ENCODE results near the gene TMEM178B.

TMEM178B gene

DNA sequence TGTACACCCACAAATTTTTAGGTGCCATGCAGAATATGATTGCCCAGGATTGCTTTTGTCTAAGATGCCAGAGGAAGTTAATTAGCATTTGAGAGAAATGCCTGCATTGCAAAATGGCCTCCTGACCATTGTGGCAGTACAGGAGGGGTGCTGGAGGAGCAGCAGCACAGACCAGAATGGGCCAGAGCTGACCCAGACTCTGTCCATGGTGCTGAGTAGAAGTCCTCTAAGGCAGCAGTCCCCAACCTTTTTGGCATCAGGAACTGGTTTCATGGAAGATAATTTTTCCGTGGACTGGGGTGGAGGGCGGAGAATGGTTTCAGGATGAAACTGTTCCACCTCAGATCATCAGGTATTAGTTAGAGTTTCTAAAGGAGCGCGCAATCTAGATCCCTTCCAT is 259.6 kb downstream of the TMEM178B start:
- Histone ChIP-seq H3K36me3 (ENCODE audit: insufficient read depth, low read length) (no peaks in the 10 kb centered on the region), H3K4me2 (ENCODE audit: low read length) (no peak overlapping the region), H3K27me3 (ENCODE audit: control insufficient read depth, insufficient read depth, low read length) (no peaks in the 10 kb centered on the region), H3K4me1 (ENCODE audit: control insufficient read depth, insufficient read depth, low read length) (no peaks in the 10 kb centered on the region), H3K9me3 (replicated peaks; ENCODE audit: low read length) (no peaks in the 10 kb centered on the region), H3K9ac (ENCODE audit: low read depth, low read length) (no peak overlapping the region), H3K4me3 (ENCODE audit: low read length) (no peak overlapping the region)

DNA sequence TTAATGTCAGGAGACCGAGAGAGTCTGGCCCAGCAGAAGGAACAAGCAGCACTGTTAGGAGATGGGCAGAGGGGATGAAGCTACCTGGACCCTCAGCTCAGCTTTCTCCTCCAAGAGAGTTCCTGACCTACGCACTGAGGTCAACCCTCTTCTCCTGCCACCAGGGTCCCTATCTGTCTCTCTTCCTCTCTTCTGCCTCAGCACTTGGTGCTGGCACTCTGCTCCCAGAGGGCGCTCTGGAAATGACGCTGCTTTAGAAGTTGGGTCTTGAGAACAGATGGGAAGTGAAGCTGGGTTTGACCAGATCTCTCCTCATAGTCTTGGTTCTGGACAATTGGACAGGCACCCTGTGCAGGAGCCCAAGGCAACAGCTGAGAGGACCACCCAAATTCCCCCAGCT is 261.3 kb downstream of the TMEM178B start:
- Histone ChIP-seq H3K9ac (ENCODE audit: low read depth, low read length) (no peak overlapping the region), H3K27me3 (ENCODE audit: control insufficient read depth, insufficient read depth, low read length) (no peaks in the 10 kb centered on the region)

DNA sequence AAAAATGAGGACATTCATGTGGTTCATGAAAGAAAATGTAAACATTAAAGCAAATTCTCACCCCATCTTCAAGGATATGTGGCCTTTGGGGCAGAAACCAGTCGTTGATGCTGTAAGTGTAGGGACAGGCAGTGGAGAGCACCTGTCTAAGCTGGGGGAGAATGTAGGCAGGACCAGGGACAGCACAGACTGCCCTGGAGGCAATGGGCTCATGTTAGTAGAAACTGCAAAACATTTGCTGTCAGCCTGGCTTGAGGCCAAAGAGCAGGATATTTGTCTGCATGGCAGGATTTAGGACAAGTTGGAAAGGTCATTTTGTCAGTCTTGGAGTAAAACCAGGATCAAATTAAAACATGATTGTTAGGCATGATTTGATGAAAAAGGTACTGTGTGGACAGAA is 265.7 kb downstream of the TMEM178B start:
- H3K4me3 ChIP-seq (ENCODE audit: low read length): no peak overlapping the region
- H3K4me2 ChIP-seq (ENCODE audit: low read length): no peak overlapping the region
- no peak overlapping the region for H3K9ac ChIP-seq (ENCODE audit: low read depth, low read length)
- H3K9me3 ChIP-seq (replicated peaks; ENCODE audit: low read length): no peaks in the 10 kb centered on the region
- no peaks in the 10 kb centered on the region for H3K27me3 ChIP-seq (ENCODE audit: control insufficient read depth, insufficient read depth, low read length)
- no peaks in the 10 kb centered on the region for H3K4me1 ChIP-seq (ENCODE audit: control insufficient read depth, insufficient read depth, low read length)
- H3K36me3 ChIP-seq (ENCODE audit: insufficient read depth, low read length): no peaks in the 10 kb centered on the region

More for the DNA sequence above, 261.3 kb downstream of the TMEM178B start:
- Histone ChIP-seq H3K9me3 (replicated peaks; ENCODE audit: low read length) (no peaks in the 10 kb centered on the region), H3K4me2 (ENCODE audit: low read length) (no peak overlapping the region), H3K4me1 (ENCODE audit: control insufficient read depth, insufficient read depth, low read length) (no peaks in the 10 kb centered on the region), H3K4me3 (ENCODE audit: low read length) (no peak overlapping the region), H3K36me3 (ENCODE audit: insufficient read depth, low read length) (no peaks in the 10 kb centered on the region)

DNA sequence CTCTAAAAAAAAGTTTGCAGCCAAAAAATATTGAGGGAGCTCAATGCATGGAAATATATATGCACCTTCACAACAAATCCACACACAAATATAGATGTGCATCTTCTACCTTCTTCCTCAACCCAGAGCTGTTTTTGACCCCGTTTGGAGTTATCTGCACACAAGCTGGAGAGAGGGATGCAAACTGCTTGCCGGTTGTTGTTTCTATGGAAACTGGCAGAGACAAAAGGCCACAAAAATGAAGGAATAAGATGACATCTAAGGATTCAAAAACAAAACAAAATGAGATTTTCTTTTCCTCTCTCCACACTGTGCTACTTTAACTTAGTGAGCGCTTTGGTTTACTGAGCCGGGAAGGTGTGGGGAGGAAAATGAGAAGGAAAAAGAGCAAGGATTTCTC is 267.1 kb downstream of the TMEM178B start:
- Histone ChIP-seq H3K9me3 (replicated peaks; ENCODE audit: low read length) (no peaks in the 10 kb centered on the region), H3K9ac (ENCODE audit: low read depth, low read length) (no peak overlapping the region), H3K27me3 (ENCODE audit: control insufficient read depth, insufficient read depth, low read length) (no peaks in the 10 kb centered on the region), H3K36me3 (ENCODE audit: insufficient read depth, low read length) (no peaks in the 10 kb centered on the region), H3K4me1 (ENCODE audit: control insufficient read depth, insufficient read depth, low read length) (no peaks in the 10 kb centered on the region), H3K4me3 (ENCODE audit: low read length) (no peak overlapping the region), H3K4me2 (ENCODE audit: low read length) (no peak overlapping the region)

DNA sequence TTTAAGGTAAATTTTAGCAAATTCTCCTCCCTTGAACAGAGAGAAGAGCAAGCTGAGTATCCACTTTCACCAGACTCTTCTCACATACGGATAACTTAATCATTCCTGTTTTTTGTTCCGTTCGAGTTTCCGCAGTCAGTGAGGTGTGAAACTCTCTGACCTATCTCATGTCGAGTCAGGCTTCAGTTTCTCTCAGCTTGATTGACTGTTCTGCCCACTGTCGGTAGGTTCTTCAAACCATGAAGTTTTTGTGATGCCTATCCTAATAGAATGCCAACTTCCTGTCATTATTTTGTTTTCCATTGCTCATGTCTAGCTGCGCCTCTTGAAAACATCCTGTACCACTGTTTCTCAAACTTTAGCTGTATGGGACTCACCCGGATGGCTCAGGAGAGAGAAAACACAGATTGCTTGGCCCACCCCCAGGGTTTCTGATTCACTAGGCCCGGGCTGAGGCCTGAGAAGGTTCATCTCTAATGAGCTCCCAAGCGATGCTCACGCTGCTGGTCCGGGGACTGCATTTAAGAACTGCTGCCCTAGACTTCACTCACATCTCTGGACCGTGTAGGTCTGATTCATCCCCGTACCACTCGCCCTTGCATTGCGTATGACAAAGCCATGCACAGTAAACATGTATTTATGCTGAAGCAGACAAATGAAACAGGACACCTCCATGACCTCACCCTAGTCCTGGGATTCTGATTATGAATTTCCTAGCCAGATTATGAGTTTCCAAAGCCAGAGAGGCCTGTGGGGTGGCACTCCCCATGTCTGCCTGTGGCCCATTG is 269.0 kb downstream of the TMEM178B start:
- no peak overlapping the region for H3K4me3 ChIP-seq (ENCODE audit: low read length)
- H3K27me3 ChIP-seq (ENCODE audit: control insufficient read depth, insufficient read depth, low read length): no peaks in the 10 kb centered on the region
- H3K36me3 ChIP-seq (ENCODE audit: insufficient read depth, low read length): no peaks in the 10 kb centered on the region
- no peaks in the 10 kb centered on the region for H3K9me3 ChIP-seq (replicated peaks; ENCODE audit: low read length)
- H3K4me1 ChIP-seq (ENCODE audit: control insufficient read depth, insufficient read depth, low read length): no peaks in the 10 kb centered on the region
- H3K4me2 ChIP-seq (ENCODE audit: low read length): no peak overlapping the region
- no peak overlapping the region for H3K9ac ChIP-seq (ENCODE audit: low read depth, low read length)

GRCh38 chr7:141344153-141344935 is 270.5 kb downstream of the TMEM178B start:
- H3K27me3 ChIP-seq (ENCODE audit: control insufficient read depth, insufficient read depth, low read length): no peaks in the 10 kb centered on the region

GRCh38 chr7:141348728-141349127 is 274.9 kb downstream of the TMEM178B start:
- Histone ChIP-seq H3K36me3 (ENCODE audit: insufficient read depth, low read length) (no peaks in the 10 kb centered on the region), H3K9ac (ENCODE audit: low read depth, low read length) (no peak overlapping the region), H3K4me1 (ENCODE audit: control insufficient read depth, insufficient read depth, low read length) (peaks cover under 1% of the 10 kb centered on the region), H3K4me2 (ENCODE audit: low read length) (no peak overlapping the region), H3K4me3 (ENCODE audit: low read length) (no peak overlapping the region), H3K9me3 (replicated peaks; ENCODE audit: low read length) (no peaks in the 10 kb centered on the region), H3K27me3 (ENCODE audit: control insufficient read depth, insufficient read depth, low read length) (no peaks in the 10 kb centered on the region)

More at GRCh38 chr7:141344153-141344935, 270.5 kb downstream of the TMEM178B start:
- H3K9ac ChIP-seq (ENCODE audit: low read depth, low read length): no peak overlapping the region
- H3K36me3 ChIP-seq (ENCODE audit: insufficient read depth, low read length): no peaks in the 10 kb centered on the region
- H3K9me3 ChIP-seq (replicated peaks; ENCODE audit: low read length): no peaks in the 10 kb centered on the region
- no peak overlapping the region for H3K4me3 ChIP-seq (ENCODE audit: low read length)
- no peaks in the 10 kb centered on the region for H3K4me1 ChIP-seq (ENCODE audit: control insufficient read depth, insufficient read depth, low read length)
- no peak overlapping the region for H3K4me2 ChIP-seq (ENCODE audit: low read length)

DNA sequence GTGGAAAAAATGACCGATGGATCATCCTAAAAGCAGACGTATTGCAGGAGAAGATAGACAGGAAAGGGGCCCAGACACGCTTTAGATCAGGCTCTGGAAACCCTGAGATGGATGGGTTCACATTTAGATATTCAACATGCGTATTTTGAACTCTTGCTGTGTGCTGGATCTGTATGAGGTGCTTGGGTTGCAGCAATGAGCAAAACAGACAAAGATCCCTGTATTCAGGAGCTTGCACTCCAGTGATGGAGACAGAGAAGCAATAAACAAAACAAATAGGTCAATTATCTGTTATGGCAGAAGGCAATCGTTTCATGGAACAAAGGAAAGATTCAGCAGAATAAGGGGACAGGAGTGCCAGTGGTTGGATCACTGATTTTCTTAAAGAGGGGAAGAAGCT is 275.5 kb downstream of the TMEM178B start:
- Histone ChIP-seq H3K4me3 (ENCODE audit: low read length) (no peak overlapping the region), H3K9me3 (replicated peaks; ENCODE audit: low read length) (no peaks in the 10 kb centered on the region)

GRCh38 chr7:141349804-141350203 is 275.9 kb downstream of the TMEM178B start:
- Histone ChIP-seq H3K4me1 (ENCODE audit: control insufficient read depth, insufficient read depth, low read length) (peaks cover 11% of the 10 kb centered on the region), H3K9me3 (replicated peaks; ENCODE audit: low read length) (no peaks in the 10 kb centered on the region), H3K4me2 (ENCODE audit: low read length) (no peak overlapping the region), H3K9ac (ENCODE audit: low read depth, low read length) (no peak overlapping the region), H3K36me3 (ENCODE audit: insufficient read depth, low read length) (no peaks in the 10 kb centered on the region), H3K4me3 (ENCODE audit: low read length) (no peak overlapping the region), H3K27me3 (ENCODE audit: control insufficient read depth, insufficient read depth, low read length) (no peaks in the 10 kb centered on the region)

More for the DNA sequence above, 275.5 kb downstream of the TMEM178B start:
- no peaks in the 10 kb centered on the region for H3K27me3 ChIP-seq (ENCODE audit: control insufficient read depth, insufficient read depth, low read length)
- no peak overlapping the region for H3K4me2 ChIP-seq (ENCODE audit: low read length)
- H3K36me3 ChIP-seq (ENCODE audit: insufficient read depth, low read length): no peaks in the 10 kb centered on the region
- no peak overlapping the region for H3K9ac ChIP-seq (ENCODE audit: low read depth, low read length)
- H3K4me1 ChIP-seq (ENCODE audit: control insufficient read depth, insufficient read depth, low read length): peaks cover 7% of the 10 kb centered on the region

- no peak overlapping the region for H3K4me2 ChIP-seq (ENCODE audit: low read length)
- H3K4me1 ChIP-seq (ENCODE audit: control insufficient read depth, insufficient read depth, low read length): peaks cover 23% of the 10 kb centered on the region
- no peaks in the 10 kb centered on the region for H3K9me3 ChIP-seq (replicated peaks; ENCODE audit: low read length)
- no peaks in the 10 kb centered on the region for H3K27me3 ChIP-seq (ENCODE audit: control insufficient read depth, insufficient read depth, low read length)
- H3K4me3 ChIP-seq (ENCODE audit: low read length): no peak overlapping the region
- H3K36me3 ChIP-seq (ENCODE audit: insufficient read depth, low read length): no peaks in the 10 kb centered on the region
- H3K9ac ChIP-seq (ENCODE audit: low read depth, low read length): no peak overlapping the region
Measured at GRCh38 chr7:141351175-141351574, 277.3 kb downstream of the TMEM178B start.

GRCh38 chr7:141352955-141353354 is 279.1 kb downstream of the TMEM178B start:
- Histone ChIP-seq H3K4me2 (ENCODE audit: low read length) (no peak overlapping the region), H3K9ac (ENCODE audit: low read depth, low read length) (no peak overlapping the region), H3K4me1 (ENCODE audit: control insufficient read depth, insufficient read depth, low read length) (peaks cover 28% of the 10 kb centered on the region), H3K27me3 (ENCODE audit: control insufficient read depth, insufficient read depth, low read length) (no peaks in the 10 kb centered on the region), H3K4me3 (ENCODE audit: low read length) (no peak overlapping the region), H3K36me3 (ENCODE audit: insufficient read depth, low read length) (no peaks in the 10 kb centered on the region), H3K9me3 (replicated peaks; ENCODE audit: low read length) (no peaks in the 10 kb centered on the region)

Data from skeletal muscle satellite cell (primary cell).